ENCODE results near the gene AFMID. TPM values are rescaled to one million over a fixed set of nuclear protein-coding genes. Genes with fewer than 3 reads are reported as not detected.

Gene AFMID
- total and polyA plus RNA-seq, 9 of the 15 experiments (the other 6 are each of a cell fraction or from before 2014, with no cell fraction given) = 62.1 to 188 (median 74.4) TPM

- TF ChIP-seq ZMIZ1 (IDR thresholded peaks at IDR 0.05; ENCODE audit: low read depth in 2 of 2, low read length in 2 of 2) = no peak; a peak in 1 of 4 replicates
- no peak for TF ChIP-seq PATZ1 (CRISPR knock-in tag; IDR thresholded peaks at IDR 0.05; ENCODE audit: borderline replicate concordance)
- peak; percentile 28 for TF ChIP-seq SP2 (IDR thresholded peaks at IDR 0.05; ENCODE audit: extremely low read depth, low read depth, low read length, poor library complexity, severe bottlenecking)
- no peak for TF ChIP-seq HDAC3 (IDR thresholded peaks at IDR 0.05; ENCODE audit: borderline replicate concordance, partially characterized antibody)
- no peak for TF ChIP-seq BRD4 (IDR thresholded peaks at IDR 0.05)
- peak; percentile 100 for TF ChIP-seq E2F8 (IDR thresholded peaks at IDR 0.05; ENCODE audit: low read depth, partially characterized antibody)
- TF ChIP-seq ZHX1 (conservative IDR thresholded peaks at IDR 0.05; ENCODE audit: low read length) = no peak
- no peak for TF ChIP-seq NR1H2 (CRISPR knock-in tag; IDR thresholded peaks at IDR 0.05)
- TF ChIP-seq ZFP36 (IDR thresholded peaks at IDR 0.05; ENCODE audit: low read depth, low read length, partially characterized antibody) = no peak
- TF ChIP-seq TFAM (CRISPR knock-in tag; conservative IDR thresholded peaks at IDR 0.05) = no peak
- no peak for TF ChIP-seq TAF15 (IDR thresholded peaks at IDR 0.05; ENCODE audit: low read depth, low read length)
- peak; percentile 98 for TF ChIP-seq TEAD4 (IDR thresholded peaks at IDR 0.05; ENCODE audit: low read length)
- TF ChIP-seq TEAD4 (CRISPR knock-in tag; IDR thresholded peaks at IDR 0.05; ENCODE audit: borderline replicate concordance) = peak; percentile 100
- TF ChIP-seq KDM2B (CRISPR knock-in tag; IDR thresholded peaks at IDR 0.05) = no peak
- TF ChIP-seq EP400 (IDR thresholded peaks at IDR 0.05) = peak; percentile 98
Observed at GRCh38 chr17:78186692-78187595, at the start of gene AFMID, which contains the start of gene TK1 (continued).
